Left ventricle myocardium superior (tissue), 1 donor: Measurements from ENCODE around the gene LPIN2. TPM values are rescaled to one million over a fixed set of nuclear protein-coding genes. Genes with fewer than 3 reads are reported as not detected.
A peak's percentile ranks its signal among the peaks of the same experiment; 100 is the strongest.
"Not testable (repeated sequence)": the region's sequence is repeated elsewhere in the genome, so short reads cannot be mapped to it uniquely, and the experiment has no call there.

Source experiments
- ATAC-seq: fragments of 200-7000 bp; cut with Tn5 transposase; one replicate; pipeline ENCODE4 v1.9.1; 2020; ENCODE audit warnings: mild to moderate bottlenecking, moderate library complexity
- DNase-seq: peaks from one replicate; pipeline ENCODE4 v3.0.0-alpha.2; 2020
- intact Hi-C: fragments of 100-400 bp; cut with micrococcal nuclease; formaldehyde crosslinking; loops from one replicate; pipeline ENCODE4 v1.11.0; 2022
- total RNA-seq: library from RNA; stranded (reverse); fragmentation: NEBNext Ultra II Directional; extraction: Animal tissue kit (Norgen Biotek cat#: 25700); gene quantifications from one replicate; pipeline ENCODE4 v1.2.1, GENCODE V29; 2021
- donor health status: DM: no; HTN: yes; CAD: no; lungs with severe emphysema.

The LPIN2 gene
- total RNA-seq, 1 donor from 2014 or later: 10.6 TPM

- no peak for ATAC-seq
These were observed 33.4 kb upstream of the LPIN2 start for GRCh38 chr18:3046216-3046808.

GRCh38 chr18:3044931-3045698 lies 32.2 kb upstream of the LPIN2 start:
- peak; percentile 38 for ATAC-seq
- intact Hi-C loops: no loop called here
- peak; percentile 50 for DNase-seq

More at GRCh38 chr18:3046216-3046808, 33.4 kb upstream of the LPIN2 start:
- intact Hi-C loops: no loop called here
- no peak for DNase-seq

GRCh38 chr18:3042379-3042778 lies 29.4 kb upstream of the LPIN2 start:
- ATAC-seq (no peak), DNase-seq (no peak)
- intact Hi-C loops: no loop called here

GRCh38 chr18:3041843-3042242 lies 28.9 kb upstream of the LPIN2 start:
- intact Hi-C loops: no loop called here
- ATAC-seq: no peak
- no peak for DNase-seq

GRCh38 chr18:3040881-3041280 lies 27.9 kb upstream of the LPIN2 start:
- no peak for ATAC-seq
- intact Hi-C loops: no loop called here
- DNase-seq: no peak

DNA sequence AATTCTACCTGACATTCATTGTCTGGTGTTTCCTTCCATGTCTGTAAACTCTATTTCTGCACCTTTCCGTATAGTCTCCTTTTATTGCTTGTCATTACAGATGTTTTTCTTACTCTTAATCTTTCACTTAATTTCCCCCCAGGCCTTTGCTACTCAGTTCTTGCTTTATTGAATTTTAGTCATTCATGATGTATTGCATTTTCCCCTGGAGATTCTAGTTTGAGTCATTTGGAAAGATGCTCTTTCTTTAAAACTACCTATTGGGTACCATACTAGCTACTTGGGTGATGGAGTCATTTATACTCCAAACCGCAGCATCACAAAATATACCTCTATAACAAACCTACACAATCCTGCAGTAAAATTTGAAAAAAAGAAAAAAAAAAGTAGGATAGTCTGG lies 27.2 kb upstream of the LPIN2 start:
- DNase-seq (no peak), ATAC-seq (no peak)
- intact Hi-C loops: no loop called here

DNA sequence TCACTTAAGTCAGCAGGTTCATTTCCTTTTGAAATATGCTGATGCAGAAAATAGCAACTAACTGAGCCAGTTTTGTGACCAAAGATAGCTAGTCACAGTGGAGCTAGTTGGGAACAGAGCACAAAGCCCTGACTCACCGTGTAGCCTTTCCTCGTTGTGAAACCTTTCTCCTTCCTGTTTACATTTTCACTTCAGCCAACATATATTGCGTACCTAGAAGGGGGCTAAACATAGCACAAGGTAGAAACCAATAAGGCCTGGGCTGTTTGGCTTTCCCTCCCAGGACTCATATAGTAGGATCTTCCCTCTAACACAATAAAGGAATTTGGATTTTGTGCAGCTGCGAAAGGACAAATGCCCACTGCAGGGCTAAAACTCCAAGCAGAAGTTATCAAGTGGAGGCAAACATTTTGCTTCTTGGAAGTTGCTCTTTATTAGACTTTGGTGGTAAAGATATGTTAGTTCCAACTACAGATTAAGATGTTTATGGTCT lies 24.5 kb upstream of the LPIN2 start:
- DNase-seq (no peak), ATAC-seq (peak; percentile 45)
- intact Hi-C loops: no loop called here

GRCh38 chr18:3036108-3036507 lies 23.2 kb upstream of the LPIN2 start:
- no peak for ATAC-seq
- no peak for DNase-seq
- intact Hi-C loops: no loop called here

DNA sequence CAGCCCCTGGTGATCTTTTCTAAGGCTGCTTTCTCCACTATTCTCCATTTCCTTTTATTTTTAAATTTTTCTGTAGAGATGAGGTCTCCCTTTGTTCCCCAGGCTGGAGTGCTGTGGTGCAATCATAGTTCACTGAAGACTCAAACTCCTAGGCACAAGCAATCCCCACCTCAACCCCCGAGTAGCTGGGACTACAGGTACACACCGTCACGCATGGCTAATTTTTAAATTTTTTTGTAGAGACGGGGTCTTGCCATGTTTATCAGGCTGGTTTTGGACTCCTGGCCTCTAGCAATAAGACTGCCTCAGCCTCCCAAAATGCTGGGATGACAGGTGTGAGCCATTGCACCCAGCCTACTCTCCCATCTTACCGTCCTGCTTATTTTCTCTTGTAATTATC lies 22.7 kb upstream of the LPIN2 start:
- intact Hi-C loops: no loop called here
- ATAC-seq (no peak), DNase-seq (no peak)

DNA sequence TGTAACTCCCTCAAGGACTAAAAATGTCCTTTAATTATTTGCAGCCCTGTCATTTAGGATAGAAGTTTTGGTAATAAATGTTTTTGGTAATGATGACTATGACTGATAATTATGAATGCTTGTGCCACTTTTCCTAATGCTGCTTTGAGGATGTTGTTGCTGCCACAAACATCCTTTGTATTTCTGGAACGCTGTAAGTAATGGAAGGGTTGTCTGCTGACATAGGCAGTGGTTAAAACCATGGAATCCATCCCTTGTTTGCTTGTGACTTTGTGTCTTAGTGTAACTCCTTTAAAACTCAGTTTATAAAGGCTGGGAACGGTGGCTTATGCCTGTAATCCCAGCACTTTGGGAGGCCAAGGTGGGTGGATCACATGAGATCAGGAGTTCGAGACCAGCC lies 19.8 kb upstream of the LPIN2 start:
- ATAC-seq: no peak
- DNase-seq: no peak
- intact Hi-C loops: no loop called here

DNA sequence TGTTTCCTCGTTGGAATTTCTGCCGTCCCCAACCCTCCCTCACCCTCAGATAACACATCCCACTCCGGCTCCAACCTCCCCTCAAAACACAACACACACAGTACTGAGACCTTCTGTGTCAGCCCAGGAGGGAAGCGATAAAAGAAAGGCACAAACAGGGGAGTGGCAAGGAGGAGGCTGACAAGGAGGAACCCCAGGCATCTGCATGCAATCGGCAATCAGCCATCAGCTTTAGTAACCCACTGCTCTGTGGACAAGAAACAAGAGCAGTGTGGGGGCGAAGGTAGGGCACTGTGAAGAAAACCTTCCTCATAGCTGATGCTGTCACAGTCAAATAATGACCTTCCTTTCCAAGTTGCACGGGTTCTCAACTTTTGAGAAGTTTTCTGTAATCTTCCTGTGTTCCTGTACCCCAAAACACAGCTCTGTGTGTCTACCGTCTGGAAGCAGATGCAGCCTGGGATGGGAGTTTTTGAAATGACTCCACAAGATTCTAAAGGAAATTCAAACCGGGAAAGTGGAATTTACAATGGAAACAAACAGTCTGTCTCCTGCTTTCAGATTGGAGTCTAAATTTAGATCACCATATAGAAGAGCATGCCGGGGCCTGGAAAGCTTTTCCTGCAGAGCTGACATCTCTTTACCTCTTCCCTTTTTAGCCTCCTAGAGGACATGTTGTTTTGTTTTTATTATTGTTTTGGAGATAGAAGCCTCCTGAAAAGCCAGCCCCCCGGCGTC lies 16.4 kb upstream of the LPIN2 start:
- DNase-seq (no peak), ATAC-seq (peak; percentile 66)
- intact Hi-C loops: no loop called here

DNA sequence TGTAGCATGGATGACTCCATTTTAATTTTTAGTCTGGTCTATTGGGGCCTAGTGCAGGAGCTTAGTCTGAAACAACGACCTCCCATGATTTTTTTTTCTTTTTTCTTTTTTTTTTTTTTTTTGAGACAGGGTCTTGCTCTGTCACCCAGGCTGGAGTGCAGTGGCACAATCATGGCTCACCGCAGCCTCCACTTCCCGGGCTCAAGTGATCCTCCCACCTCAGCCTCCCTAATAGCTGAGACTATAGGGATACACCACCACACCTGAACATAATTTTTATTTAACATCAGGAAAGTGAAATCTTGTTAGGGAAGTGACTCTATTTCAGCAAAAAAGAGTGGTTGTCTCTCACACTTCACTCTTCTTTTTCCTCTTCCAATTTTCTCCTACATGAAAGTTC lies 15.2 kb upstream of the LPIN2 start:
- intact Hi-C loops, DNase-seq, ATAC-seq: not testable (repeated sequence)

DNA sequence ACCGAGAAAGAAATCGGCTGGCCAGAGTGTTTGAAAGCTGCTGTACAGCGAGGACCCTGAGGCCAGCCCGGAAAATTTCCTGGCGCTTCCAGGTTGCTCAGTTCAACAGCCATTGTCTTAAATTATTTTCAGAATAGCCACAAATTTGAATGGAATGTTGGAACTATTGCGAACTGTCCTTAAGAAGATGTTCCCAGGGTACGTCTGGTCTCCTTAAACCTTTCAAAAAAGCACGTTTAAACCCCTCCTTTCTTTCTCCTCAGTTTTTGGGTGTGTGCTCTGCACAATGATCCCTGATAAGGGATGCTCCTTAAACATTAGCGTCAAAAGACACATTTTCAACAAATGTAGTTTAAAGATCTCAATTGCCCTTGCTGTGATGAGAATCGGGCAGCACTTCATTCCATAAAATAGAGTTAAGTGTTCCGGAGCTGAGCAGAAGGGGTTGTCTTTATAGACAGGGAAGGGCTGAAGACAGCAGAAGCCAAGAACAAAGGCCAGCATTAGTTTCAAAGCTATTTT lies 14.5 kb upstream of the LPIN2 start:
- DNase-seq (no peak), ATAC-seq (no peak)
- intact Hi-C loops: no loop called here

GRCh38 chr18:3025544-3025943 lies 12.6 kb upstream of the LPIN2 start:
- intact Hi-C loops: no loop called here
- no peak for DNase-seq
- ATAC-seq: peak; percentile 54

- DNase-seq, ATAC-seq, intact Hi-C loops: not testable (repeated sequence)
These were observed 10.7 kb upstream of the LPIN2 start for GRCh38 chr18:3023603-3024002.

- no peak for DNase-seq
- intact Hi-C loops: no loop called here
- no peak for ATAC-seq
These were observed 3.8 kb upstream of the LPIN2 start for GRCh38 chr18:3016585-3017297.

GRCh38 chr18:3015851-3016250 lies 2.9 kb upstream of the LPIN2 start:
- intact Hi-C loops: no loop called here
- no peak for DNase-seq
- no peak for ATAC-seq

DNA sequence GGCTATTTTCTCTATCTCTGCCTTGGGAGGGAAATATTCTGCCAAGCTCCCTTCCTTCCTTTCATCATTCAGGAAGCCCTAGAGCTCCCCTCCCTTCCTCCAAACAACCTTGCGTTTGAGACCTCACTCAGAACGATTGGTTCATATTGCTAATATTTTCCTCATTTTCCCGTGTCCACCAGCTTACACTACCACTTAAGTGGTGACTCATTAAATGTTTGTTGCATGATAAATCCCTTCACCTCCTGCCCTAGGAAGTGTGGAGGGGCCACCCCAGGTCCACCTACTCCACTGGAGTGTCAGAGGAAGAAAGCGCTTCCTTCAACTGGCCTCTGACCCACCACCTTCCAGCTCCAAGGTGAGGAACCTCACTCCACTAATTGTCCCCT lies 2.3 kb upstream of the LPIN2 start:
- intact Hi-C loops: no loop called here
- no peak for ATAC-seq
- DNase-seq: no peak

DNA sequence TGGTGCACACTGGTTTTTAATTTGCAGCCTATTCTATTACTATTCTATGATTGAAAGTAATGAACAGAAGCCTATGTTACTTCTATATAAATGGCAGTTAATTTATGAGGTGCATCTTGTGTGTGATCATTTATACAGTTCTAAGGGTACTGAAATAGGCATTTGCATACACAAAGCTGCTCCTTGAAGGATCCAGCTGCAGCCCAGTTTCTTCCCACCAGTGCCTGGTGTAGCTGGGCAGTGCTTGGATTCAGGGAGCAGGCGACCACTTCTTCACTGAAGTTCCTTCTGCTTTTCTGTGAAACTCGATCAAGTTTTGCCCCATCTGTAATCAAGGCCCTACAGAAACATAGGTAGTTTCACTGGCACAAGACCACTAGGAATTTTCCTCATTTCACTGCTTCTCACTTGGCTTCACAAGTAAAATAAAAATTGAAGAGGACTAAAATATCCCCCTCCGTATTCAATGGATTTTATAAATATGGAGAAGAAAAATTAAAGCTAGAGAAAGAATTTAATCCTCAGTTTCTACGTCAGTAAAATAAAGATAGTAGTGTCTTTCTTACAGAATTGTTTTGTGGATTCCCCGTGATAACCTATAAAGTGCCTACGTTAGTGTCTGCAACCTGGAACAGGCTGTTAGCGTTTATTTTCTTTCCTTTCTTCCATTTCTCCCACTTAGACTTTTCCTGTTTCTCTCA lies 1.7 kb upstream of the LPIN2 start:
- DNase-seq: no peak
- intact Hi-C loops: no loop called here
- no peak for ATAC-seq
